SK-N-SH (cell line): ENCODE data around the gene STK40. TPM values are rescaled to one million over a fixed set of nuclear protein-coding genes. Genes with fewer than 3 reads are reported as not detected.

Source experiments
- CTCF ChIA-PET: fragments of 300-600, 350-600 bp; formaldehyde crosslinking; extraction: SDS; loops from one replicate; lab custom pipeline; 2021; lab: Yijun Ruan, JAX
- POLR2A ChIA-PET: fragments of 350-600 bp; sonication (Branson Sonifier 250); formaldehyde crosslinking; extraction: SDS; loops from one replicate; lab custom pipeline; 2020; ENCODE audit warnings: antibody characterized with exemption, inconsistent platforms; lab: Yijun Ruan, JAX
- DNase-seq: peaks from one replicate; pipeline ENCODE4 v3.0.0; 2012
- H2AFZ ChIP-seq: fragments of 200-600 bp; sonication (generic); 2 replicates; pipeline ENCODE4 v1.8.1; 2016; ENCODE audit warnings: antibody characterized with exemption, mild to moderate bottlenecking, low read depth
- H3F3A ChIP-seq: fragments of 200-600 bp; sonication (generic); replicated peaks from 2 replicates; pipeline ENCODE3; 2016; ENCODE audit warnings: antibody characterized with exemption, mild to moderate bottlenecking; ENCODE audit not compliant: insufficient read depth
- H3K27ac ChIP-seq, 2 experiments: fragments of 200-500 bp in 1 of 2; fragments of 200-600 bp in 1 of 2; sonication (Bioruptor generic) in 1 of 2; sonication (generic), shearing (Covaris generic) in 1 of 2; 2 replicates each; pipeline versions ENCODE4 v1.5.1 to v1.6.1; 2014 to 2016; ENCODE audit warnings: low read depth in 2 of 2, inconsistent platforms in 1 of 2, low read length in 1 of 2, mild to moderate bottlenecking in 1 of 2, mixed read lengths in 1 of 2
- H3K27me3 ChIP-seq: fragments of 200-600 bp; sonication (generic), shearing (Covaris generic); 2 replicates; pipeline ENCODE4 v1.6.1; 2016; ENCODE audit warnings: mixed run types; ENCODE audit not compliant: insufficient read depth
- H3K36me3 ChIP-seq, 2 experiments: fragments of 200-500 bp in 1 of 2; fragments of 200-600 bp in 1 of 2; sonication (Bioruptor generic) in 1 of 2; sonication (generic) in 1 of 2; replicated peaks in 1 of 2; 2 replicates each; pipeline versions ENCODE3 to v1.5.1; 2014 to 2016; ENCODE audit warnings: low read length in 1 of 2, mild to moderate bottlenecking in 1 of 2; ENCODE audit not compliant: insufficient read depth in 2 of 2, control insufficient read depth in 1 of 2
- H3K4me1 ChIP-seq, 2 experiments: fragments of 200-500 bp in 1 of 2; fragments of 200-600 bp in 1 of 2; sonication (Bioruptor generic) in 1 of 2; sonication (generic), shearing (Covaris generic) in 1 of 2; 2 replicates each; pipeline versions ENCODE4 v1.5.1 to v1.6.1; 2014 to 2016; ENCODE audit warnings: low read depth in 1 of 2, low read length in 1 of 2, mixed run types in 1 of 2; ENCODE audit not compliant: insufficient read depth in 2 of 2, control insufficient read depth in 1 of 2
- H3K4me2 ChIP-seq: fragments of 200-600 bp; sonication (generic), shearing (Covaris generic); 2 replicates; pipeline ENCODE4 v1.6.1; 2017; ENCODE audit warnings: mixed run types
- H3K4me3 ChIP-seq, 2 experiments: fragments of 200-500 bp in 1 of 2; fragments of 200-600 bp in 1 of 2; sonication (Bioruptor generic) in 1 of 2; sonication (generic), shearing (Covaris generic) in 1 of 2; 2 replicates each; pipeline versions ENCODE4 v1.5.1 to v1.8.1; 2014 to 2016; ENCODE audit warnings: low read depth in 2 of 2, inconsistent platforms in 1 of 2, low read length in 1 of 2, mild to moderate bottlenecking in 1 of 2, mixed read lengths in 1 of 2, moderate library complexity in 1 of 2
- H3K79me2 ChIP-seq: fragments of 200-600 bp; sonication (generic); 2 replicates; pipeline ENCODE4 v1.8.1; 2017; ENCODE audit warnings: mild to moderate bottlenecking; ENCODE audit not compliant: insufficient read depth
- H3K9ac ChIP-seq: fragments of 200-600 bp; sonication (generic); 2 replicates; pipeline ENCODE4 v1.6.1; 2017; ENCODE audit warnings: mixed run types
- H3K9me2 ChIP-seq: fragments of 200-600 bp; sonication (generic); 2 replicates; pipeline ENCODE4 v1.6.1; 2017; ENCODE audit warnings: mixed run types
- H3K9me3 ChIP-seq: fragments of 200-600 bp; sonication (generic); 2 replicates; pipeline ENCODE4 v1.6.1; 2017; ENCODE audit warnings: mixed run types, mild to moderate bottlenecking, moderate library complexity
- H4K20me1 ChIP-seq: fragments of 200-600 bp; sonication (generic); 2 replicates; pipeline ENCODE4 v1.6.1; 2017; ENCODE audit warnings: mild to moderate bottlenecking, mixed run types; ENCODE audit not compliant: insufficient read depth
- CTCF ChIP-seq: fragments of 200-600 bp; sonication (generic); IDR thresholded peaks from 2 replicates; pipeline ENCODE4 v1.6.1; 2017; ENCODE audit warnings: antibody characterized with exemption, mild to moderate bottlenecking, moderate library complexity
- FOSL2 ChIP-seq: IDR thresholded peaks from 2 replicates; pipeline ENCODE4 v1.4.0; 2012; ENCODE audit warnings: low read depth, mild to moderate bottlenecking, moderate library complexity, borderline replicate concordance
- FOXJ3 ChIP-seq: sonication (generic); formaldehyde crosslinking; IDR thresholded peaks from 2 replicates; pipeline ENCODE4 v1.5.1; 2020; ENCODE audit warnings: mild to moderate bottlenecking, missing genetic modification reagents
- GABPA ChIP-seq: IDR thresholded peaks from 2 replicates; pipeline ENCODE4 v1.4.0; 2012; ENCODE audit warnings: low read depth, mild to moderate bottlenecking
- IRF3 ChIP-seq: fragments of 150-350 bp; IDR thresholded peaks from 2 replicates; pipeline ENCODE4 v1.6.1; 2016; ENCODE audit warnings: mild to moderate bottlenecking, low read depth, low read length
- JUND ChIP-seq: IDR thresholded peaks from 2 replicates; pipeline ENCODE4 v1.4.0; 2012
- MAX ChIP-seq: IDR thresholded peaks from 2 replicates; pipeline ENCODE4 v1.4.0; 2012; ENCODE audit warnings: low read depth
- MEF2A ChIP-seq: IDR thresholded peaks from 2 replicates; pipeline ENCODE4 v1.4.0; 2012; ENCODE audit warnings: low read depth, borderline replicate concordance
- MXI1 ChIP-seq: IDR thresholded peaks from 2 replicates; pipeline ENCODE4 v1.6.1; 2012; ENCODE audit warnings: mild to moderate bottlenecking, low read depth, low read length, improper control_type of control experiment
- NFIC ChIP-seq: IDR thresholded peaks from 2 replicates; pipeline ENCODE4 v1.4.0; 2012; ENCODE audit warnings: borderline replicate concordance
- POLR2AphosphoS5 ChIP-seq: IDR thresholded peaks from 2 replicates; pipeline ENCODE4 v1.6.1; 2012; ENCODE audit warnings: low read depth, low read length
- REST ChIP-seq: IDR thresholded peaks from 2 replicates; pipeline ENCODE4 v1.6.1; 2012; ENCODE audit warnings: mild to moderate bottlenecking, low read depth, low read length, moderate library complexity
- RFX5 ChIP-seq: IDR thresholded peaks from 2 replicates; pipeline ENCODE4 v1.6.1; 2012; ENCODE audit warnings: mild to moderate bottlenecking, improper control_type of control experiment, low read length
- SMC3 ChIP-seq: IDR thresholded peaks from 2 replicates; pipeline ENCODE4 v1.6.1; 2012; ENCODE audit warnings: low read depth, low read length, improper control_type of control experiment
- TCF12 ChIP-seq: IDR thresholded peaks from 2 replicates; pipeline ENCODE4 v1.4.0; 2012
- USF1 ChIP-seq: IDR thresholded peaks from 2 replicates; pipeline ENCODE4 v1.4.0; 2012; ENCODE audit warnings: low read depth, borderline replicate concordance
- YY1 ChIP-seq: IDR thresholded peaks from 2 replicates; pipeline ENCODE4 v1.4.0; 2012; ENCODE audit warnings: low read depth, mild to moderate bottlenecking
- WGBS: methylation state at CpG from one replicate; pipeline ENCODE4 v1.1.6; 2017; ENCODE audit warnings: low lambda C conversion rate; 5-methylcytosine and 5-hydroxymethylcytosine counted together
- polyA plus RNA-seq, 3 experiments: library from polyadenylated mRNA; depleted of rRNA; stranded (reverse); fragments of >200 nt; gene quantifications; 2 replicates each; pipeline ENCODE4 v1.2.3, GENCODE V29; 2012

Gene STK40
- polyA plus RNA-seq, 1 of the 3 experiments (the other 2 are of a cell fraction) = 43.3 TPM

GRCh38 chr1:36329817-36330216 lies 55.9 kb downstream of the STK40 start:
- H3F3A ChIP-seq = no peaks in the 10 kb centered on the region
- TF ChIP-seq POLR2AphosphoS5 (no peak), GABPA (no peak), MEF2A (no peak), SMC3 (no peak), FOXJ3 (CRISPR knock-in tag) (no peak), REST (no peak), FOSL2 (no peak), RFX5 (no peak), USF1 (no peak), JUND (no peak), IRF3 (no peak), YY1 (no peak), CTCF (no peak), MAX (no peak), TCF12 (no peak), NFIC (no peak), MXI1 (no peak)
- 98% methylated on average over 8 of the region's 9 CpGs for WGBS
- no peaks in the 10 kb centered on the region for H3K36me3 ChIP-seq
- no peaks in the 10 kb centered on the region for H3K79me2 ChIP-seq
- CTCF ChIA-PET = interaction anchor here (1.5 kb wide), 1 partner anchor 13 kb away, joined by 8 read pairs; no protein-coding TSS in a partner anchor
- no peaks in the 10 kb centered on the region for H4K20me1 ChIP-seq
- no peaks in the 10 kb centered on the region for H3K27me3 ChIP-seq
- H3K4me2 ChIP-seq = no peak overlapping the region
- no peak for DNase-seq
- no peaks in the 10 kb centered on the region for H3K9me3 ChIP-seq
- H3K9me2 ChIP-seq = no peaks in the 10 kb centered on the region
- H3K9ac ChIP-seq = no peak overlapping the region
- H3K27ac ChIP-seq = no peak overlapping the region
- H2AFZ ChIP-seq = no peak overlapping the region
- no peak overlapping the region for H3K4me3 ChIP-seq
- POLR2A ChIA-PET = no interaction called here
- no peaks in the 10 kb centered on the region; a peak in 1 of 4 replicates for H3K4me1 ChIP-seq
